Measurements from ENCODE around the gene CDKN2B-AS1.

GRCh38 chr9:22026696-22027095, 32.1 kb downstream of the CDKN2B-AS1 start:
- TF ChIP-seq CTCF (IDR thresholded peaks at IDR 0.05), result no peak
- TF ChIP-seq POLR2A (IDR thresholded peaks at IDR 0.05), result no peak

All from Peyer's patch (tissue), 4 donors.